Glomerular visceral epithelial cell (primary cell): ENCODE measurements around the gene TLCD3A.
"Not testable (repeated sequence)": the region's sequence is repeated elsewhere in the genome, so short reads cannot be mapped to it uniquely, and the experiment has no call there.

ENCODE experiments used
- DNase-seq: peaks from one replicate; pipeline ENCODE4 v3.0.0-alpha.2; 2016; ENCODE audit errors: extremely low spot score

TLCD3A gene

DNA sequence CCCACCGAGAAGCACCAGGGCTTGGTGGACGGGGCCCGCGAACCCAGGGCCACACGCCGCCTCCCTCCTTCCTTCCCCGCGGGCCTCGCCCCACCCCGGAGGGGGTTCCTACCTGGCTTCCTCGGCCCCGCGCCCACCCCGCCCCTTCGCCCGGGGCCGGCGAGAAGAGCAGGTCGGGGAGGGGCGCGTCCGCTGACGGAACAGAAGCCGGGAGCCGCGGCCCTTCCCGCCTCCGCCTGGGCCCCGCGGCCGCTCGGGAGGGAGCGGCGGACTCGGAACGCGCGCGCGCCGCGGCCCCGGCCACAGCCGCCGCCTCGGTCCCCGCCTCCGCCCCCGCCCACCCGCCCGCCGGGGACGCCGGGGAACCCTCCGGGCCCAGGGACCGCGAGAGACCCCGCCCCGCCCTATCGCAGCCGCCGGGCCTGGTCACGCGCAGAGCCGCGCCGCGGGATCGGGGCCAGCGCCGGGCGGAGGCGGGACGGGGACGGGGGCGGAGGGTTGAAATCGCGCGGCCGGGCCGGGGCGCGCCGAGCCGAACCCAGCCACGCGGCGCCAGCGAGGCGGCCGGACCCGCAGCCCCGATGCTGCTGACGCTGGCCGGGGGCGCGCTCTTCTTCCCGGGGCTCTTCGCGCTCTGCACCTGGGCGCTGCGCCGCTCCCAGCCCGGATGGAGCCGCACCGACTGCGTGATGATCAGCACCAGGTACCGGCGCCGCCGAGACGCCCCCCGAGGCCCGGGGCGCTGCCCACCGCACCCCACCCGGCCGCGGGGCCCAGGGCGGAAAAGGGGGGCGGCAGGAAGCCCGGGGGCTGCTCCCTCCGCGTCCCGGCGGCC, at the start of gene TLCD3A:
Gene TLCD3A, plus strand, starts transcription at position 530 of the 835 bp plus-strand sequence. Its CDS starts 52 bp downstream, at position 582.
- DNase-seq = peak; percentile 73

DNA sequence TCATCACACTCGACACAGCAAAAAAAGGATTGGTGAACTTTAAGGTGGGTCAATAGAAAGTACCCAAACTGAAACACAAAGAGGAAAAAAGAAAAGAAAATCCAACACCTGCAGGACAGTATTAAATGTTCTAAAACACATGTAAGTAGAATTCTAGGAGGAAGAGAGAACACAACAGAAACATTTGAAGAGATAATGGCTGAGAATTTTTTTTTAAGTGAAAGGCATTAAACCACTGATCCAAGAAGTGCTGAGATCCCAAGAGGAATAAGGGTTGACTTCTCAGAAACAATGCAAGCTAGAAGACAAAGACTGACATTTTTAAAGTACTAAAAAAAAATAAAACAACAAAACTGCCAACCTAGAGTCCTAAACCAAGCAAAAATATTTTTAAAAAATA, 49.4 kb upstream of the TLCD3A start:
- no peak for DNase-seq

DNA sequence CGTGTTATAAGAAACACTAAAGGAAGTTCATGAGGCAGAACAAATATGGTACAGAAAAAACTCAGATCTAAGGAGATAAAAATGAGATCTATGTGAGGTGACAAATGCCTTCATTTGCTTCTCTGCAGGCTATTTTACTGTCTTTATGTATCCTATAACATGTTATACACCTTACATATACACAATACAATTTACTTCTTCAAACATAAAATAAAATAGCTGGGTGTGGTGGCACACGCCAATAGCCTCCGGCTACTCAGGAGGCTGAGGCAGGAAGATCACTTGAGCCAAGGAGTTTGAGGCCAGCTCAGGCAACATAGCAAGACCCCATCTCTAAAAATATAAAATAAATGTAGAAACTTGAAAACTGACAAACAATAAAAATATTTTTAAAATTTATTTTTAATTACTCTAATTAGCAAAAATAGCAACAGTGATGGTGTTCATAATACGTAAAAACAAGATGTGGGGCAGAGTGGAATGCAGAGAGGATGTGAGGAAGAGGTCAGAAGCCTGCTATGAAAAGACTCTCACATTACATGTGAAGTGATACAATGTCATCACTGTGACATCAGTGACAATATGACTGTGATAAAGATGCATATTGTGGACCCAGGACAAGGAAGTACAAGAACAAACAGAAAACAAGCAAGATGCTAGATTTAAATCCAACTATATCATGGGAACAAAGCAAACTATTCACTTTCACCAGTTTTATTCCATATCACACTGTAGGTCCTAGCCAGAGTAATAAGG, 48.7 kb upstream of the TLCD3A start:
- no peak for DNase-seq

DNA sequence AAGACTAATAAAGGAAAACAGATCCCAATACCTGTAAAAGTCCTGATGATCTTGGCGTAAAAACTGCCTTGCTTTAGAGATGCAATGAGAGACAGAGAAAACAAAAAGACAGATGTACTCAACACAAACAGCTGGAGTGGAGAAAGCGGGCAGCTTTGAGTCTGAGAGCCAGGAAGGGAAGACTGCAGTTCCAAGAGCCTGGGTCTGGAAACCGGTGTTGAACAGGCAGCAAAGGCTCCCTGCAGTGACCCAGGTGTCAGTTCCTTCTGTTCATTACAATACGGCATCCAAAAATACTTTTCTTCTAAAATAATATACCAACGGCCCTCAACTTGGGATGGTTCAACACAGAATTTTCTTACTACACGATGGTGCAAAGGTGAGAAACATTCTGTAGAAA, 47.4 kb upstream of the TLCD3A start:
- DNase-seq = no peak

DNA sequence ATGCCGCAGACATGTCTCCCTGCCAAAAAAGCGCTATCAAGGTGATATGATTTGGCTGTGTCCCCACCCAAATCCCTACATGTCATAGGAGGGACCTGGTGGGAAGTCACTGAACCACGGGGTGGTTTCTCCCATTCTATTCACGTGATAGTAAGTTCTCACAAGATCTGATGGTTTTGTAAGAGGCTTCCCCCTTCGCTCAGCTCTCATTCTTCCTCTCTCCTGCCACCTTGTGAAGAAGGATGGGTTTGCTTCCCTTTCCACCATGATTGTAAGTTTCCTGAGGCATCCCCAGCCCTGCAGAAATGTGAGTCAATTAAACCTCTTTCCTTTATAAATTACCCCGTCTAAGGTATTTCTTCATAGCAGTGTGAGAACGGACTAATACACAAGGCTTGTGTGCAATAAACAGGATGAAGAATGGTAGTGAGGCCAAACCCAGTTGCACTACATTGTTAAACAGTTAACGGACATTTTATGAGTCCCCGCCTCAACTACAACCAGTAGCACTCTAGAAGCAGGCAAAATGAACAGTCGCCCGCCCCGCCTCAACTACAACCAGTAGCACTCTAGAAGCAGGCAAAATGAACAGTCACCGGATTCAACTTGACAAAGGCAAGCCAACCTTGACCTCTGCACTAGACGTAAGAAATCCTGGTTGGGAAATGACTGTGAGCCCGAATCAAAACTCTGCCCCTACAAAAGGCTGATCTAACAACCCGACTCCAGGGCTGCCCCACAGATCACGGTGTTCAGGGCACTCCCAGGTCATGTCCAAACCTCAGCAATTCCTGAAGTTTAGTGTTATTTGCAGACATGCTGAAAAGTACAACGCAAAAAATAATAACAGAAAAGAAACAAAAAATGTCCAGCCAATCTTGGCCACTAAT, 44.1 kb upstream of the TLCD3A start:
- peak; percentile 11 for DNase-seq

DNA sequence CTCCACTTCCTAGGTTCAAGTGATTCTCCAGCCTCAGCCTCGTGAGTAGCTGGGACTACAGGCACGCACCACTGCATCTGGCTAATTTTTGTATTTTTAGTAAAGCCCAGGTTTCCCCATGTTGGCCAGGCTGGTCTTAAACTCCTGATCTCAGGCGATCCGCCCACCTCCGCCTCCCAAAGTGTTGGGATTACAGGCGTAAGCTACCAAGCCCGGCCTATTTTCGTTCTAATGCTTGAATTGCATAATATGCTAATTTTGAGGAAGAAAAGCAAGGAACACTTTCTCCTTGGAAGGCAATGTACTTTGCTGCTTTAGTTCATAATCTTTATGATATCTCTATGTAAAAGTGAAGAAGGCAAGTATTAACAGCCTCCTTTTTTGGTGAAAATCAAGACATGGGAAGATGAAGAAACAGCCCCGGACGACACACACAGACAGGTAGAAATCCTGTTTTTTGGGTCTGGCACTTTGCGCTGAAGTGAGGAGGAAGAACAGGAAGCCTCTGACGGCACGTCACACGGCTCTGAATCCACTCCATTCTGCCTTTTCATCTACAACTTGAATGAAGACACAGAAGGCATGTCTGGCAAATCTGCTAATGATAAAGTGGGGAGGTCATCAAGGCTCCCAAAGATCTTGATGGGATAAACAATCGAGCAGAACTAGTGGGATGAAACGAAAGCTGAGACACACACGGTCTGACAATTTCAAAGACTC, 42.7 kb upstream of the TLCD3A start:
- no peak for DNase-seq

DNA sequence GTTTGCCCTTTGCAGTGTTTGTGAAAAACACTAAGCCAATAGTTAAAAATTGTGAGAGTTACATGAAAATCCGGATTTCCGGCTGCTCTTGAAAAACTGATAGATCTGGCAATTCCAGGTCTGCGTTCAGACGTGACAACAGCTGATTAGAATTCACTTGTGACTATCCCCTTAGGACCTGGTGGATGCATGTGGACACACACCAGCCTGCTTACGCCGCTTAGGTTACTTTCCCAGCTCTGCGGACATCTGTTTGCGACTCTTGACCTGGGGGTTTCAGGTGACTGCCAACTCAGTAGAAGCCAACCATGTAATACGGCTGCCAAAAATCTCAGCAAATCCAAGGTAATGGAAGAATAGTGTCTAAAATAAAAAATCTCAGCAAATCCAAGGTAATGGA, 42.0 kb upstream of the TLCD3A start:
- no peak for DNase-seq

DNA sequence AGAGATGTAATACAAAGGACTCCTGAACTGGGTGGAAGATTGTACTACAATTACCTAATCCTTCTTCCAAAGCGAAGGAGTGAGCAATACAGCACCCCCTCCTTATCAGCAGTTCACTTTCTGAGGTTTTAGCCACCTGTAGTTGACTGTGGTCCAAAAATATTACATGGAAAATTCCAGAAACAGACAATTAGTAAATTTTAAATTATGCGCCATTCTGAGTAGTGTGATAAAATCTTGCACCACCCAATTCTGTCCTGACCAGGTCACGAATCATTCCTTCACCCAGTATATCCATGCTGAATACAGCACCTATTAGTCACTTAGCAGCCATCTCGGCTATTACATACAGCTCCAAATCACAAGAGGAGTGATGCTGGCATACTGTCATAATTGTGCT, 41.0 kb upstream of the TLCD3A start:
- DNase-seq = peak; percentile 62

DNA sequence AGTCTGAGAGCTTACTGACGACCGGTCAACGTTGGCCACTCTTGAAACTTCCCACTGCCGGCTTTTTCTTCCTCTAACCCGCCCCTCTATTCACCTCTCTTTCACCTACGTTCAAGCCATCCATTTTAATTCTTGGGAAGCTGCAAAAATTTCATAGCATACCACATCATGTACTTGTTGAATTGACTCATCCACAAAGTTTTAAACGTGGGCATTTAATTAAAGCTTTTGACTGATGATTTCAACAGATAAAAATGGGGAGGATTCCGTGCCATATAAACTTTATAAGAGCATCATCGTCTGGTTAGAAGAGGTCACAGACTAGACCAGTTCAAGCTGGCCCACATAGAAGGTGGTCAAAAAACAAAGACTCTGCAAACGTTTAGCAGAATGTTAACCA, 40.3 kb upstream of the TLCD3A start:
- peak; percentile 61 for DNase-seq

DNA sequence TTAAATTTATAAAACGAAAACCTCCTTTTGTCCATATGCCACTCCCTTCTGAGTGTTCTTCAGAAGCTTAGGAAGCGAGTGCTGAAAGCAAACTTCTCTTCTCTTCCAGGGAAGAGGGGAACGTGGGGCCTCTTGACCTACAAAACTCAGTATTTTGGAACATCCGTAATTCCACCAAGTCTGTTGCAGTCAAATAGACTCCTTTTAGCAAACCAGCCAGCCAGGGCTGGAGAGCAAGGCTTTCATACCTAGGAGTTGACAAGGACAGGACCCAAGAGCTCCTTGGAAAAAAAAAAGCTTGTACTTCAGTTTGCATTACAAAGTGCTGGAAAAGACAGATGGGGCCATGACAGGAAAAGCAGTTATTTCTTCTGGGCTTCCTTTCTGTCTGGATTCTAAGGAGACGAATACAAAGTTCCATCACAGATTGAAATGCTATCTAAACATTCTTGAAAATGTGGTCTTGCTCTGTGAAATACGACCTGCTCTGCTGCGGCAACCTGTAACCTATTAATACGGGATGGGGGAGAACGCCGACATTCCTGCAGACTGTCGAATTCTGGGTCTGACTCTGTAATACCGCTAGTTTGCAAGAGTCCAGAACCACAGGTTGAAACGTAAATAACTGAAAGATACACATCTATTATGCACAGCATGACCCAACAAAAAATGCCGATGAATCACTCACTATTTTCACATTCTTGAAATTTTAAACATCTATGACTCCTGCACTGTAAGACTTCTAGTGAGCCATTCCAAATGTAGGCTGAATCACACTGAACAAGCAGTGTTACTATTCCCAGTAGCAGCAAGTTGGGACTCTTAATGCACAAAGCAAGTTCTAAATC, 38.4 kb upstream of the TLCD3A start:
- peak; percentile 95 for DNase-seq

DNA sequence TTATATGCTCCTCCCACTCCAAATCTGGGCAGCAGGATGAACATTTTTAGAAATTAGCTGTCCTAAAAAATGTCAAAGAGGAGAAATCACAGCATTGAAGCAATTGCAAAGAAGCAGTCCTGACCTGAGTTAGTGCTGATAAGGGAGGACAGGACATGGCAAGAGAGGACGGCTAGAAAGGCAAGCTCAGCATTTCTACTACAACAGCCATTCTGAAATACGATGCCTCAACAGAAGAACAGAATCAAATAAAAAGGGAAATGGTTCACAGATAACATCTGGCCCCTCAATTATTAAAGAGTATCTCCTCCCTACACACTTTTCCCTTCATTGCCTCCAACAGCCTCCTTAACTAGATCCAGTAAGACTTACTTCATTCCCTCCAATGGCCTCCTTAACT, 36.0 kb upstream of the TLCD3A start:
- no peak for DNase-seq

DNA sequence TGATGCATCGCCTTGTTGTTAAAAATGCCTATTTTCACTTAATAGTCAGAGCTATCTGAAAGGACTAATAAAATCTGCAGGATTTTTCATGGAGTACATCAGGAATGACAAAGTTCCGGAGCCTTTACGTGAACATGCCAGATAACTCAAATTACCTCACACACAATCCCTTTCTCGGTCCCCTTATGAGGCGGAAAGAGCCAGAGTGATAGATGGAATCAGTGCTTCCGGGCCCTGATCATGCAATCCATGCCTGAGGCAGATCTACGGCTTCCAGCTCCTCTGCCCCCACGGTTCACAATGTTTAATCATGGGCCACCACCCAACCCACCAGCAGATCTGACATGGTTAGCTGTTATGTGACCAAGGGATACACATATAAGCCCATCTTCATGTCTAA, 34.7 kb upstream of the TLCD3A start:
- DNase-seq = no peak

DNA sequence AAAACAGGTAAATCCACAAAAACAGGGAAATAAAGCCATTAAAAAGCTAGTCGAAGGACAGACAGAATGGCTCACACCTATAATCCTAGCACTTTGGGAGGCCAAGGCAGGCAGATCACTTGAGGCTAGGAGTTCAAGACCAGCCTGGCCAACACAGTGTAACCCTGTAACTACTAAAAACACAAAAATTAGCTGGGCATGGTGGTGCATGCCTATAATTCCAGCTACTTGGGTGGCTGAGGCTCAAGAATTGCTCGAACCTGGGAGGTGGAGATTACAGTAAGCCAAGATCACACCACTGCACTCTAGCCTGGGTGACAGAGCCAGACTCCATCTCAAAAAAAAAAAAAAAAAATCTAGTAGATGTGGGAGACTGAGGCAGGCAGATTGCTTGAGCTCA, 34.3 kb upstream of the TLCD3A start:
- DNase-seq = not testable (repeated sequence)

DNA sequence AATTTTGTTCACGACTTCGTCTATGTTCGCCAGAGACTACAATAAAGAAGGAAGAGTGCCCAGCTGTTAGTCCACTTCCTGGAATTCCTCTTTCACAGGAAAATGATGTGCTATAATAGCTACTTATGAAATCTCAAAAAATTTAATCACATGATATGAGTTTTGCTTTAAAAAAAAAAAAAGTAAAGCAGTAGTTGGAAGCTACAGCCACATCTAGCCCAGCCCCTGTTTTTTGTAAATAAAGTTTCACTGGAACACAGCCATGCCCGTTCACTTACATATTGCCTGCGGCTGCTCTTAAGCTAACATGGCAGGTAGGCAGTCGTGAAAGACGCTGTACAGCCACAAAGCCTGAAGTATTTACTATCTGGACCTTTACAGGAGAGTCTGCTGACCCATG, 33.1 kb upstream of the TLCD3A start:
- no peak for DNase-seq

DNA sequence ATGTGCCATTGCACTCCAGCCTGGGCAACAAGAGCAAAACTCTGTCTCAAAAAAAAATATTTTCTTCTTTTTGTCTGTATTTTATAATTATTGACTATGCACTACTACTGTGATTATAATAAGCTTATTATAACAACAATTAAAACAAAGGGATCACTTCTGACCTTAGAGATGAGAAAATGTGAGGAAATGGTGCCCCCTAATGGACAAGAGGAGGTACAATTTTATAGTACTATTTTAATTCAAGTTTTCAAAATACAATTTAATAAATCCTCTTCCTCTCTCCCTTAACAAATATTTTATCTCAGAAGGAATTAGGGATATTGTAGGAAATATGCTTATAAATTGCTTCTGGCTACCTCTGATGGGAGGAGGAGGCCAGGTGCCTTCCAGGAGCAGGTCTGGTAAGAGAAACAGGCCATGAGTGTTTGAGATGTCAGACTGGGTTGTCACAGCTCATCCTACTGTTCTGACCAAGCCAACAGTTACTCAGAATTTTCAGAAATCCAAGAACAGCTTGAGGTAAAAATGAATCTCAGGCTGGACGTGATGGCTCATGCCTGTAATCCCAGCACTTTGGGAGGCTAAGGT, 31.8 kb upstream of the TLCD3A start:
- peak; percentile 47 for DNase-seq

DNA sequence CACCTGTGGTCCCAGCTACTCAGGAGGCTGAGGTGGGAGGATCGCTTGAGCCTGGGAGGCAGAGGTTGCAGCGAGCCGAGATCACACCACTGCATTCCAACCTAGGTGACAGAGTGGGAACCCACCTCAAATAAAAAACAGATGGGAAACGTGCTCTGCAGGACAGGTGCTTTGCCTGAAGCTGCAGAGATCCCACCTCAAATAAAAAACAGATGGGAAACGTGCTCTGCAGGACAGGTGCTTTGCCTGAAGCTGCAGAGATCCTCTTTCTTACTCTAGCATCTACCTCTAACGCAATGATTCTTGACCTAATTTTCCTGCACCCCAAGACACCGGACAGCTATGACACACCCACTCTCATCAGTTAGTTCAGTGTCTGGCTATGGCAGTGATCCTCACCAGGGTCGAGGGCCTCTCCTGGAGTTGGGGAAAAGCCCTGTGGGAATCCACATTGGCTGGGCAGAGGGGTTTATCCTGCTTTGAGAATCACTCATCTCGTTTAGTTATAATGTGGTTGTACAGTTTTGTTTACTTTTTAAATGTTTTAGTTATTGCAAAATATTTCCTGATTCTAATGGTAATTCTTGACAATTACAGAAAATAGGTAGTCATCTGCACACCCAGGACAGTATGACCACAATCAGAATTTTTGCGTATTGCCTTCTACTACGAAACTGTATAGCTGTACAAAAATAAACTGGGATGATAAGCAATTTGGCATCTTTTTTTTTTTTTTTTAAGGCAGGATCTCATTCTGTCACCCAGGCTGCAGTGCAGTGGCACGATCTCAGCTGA, 29.1 kb upstream of the TLCD3A start:
- no peak for DNase-seq

DNA sequence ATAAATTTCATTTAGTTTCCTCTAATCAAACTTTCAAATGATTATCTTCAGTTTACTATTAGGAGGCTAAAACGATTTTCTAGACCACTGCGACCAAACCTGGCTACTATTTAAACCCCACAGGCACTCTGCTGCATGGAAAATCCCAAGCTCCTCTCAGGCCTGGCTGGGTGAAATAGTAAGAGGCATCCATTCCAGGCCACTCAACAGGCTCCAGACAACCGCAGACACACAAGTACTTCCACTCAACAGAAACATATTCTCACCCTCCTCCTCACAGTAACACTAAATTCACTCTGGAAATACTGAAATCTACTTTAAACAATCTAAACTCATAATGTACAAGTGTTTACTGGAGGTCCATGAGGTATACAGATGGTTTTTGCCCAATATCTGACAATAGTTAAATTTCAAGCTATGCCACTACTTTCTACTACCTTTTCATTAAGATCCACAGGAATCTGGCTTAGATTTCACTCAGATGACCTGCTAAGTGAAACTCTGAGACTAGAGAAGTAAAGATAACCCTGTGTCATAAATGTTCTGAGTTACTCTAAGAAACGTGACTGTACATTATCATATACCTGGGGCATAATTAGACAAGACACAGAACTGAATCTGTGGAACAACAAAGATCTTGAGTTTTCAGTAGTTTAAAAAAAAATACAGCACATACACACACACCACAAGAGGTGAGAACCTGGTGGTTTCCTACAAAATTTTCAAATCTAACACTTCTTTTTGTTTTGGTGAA, 28.1 kb upstream of the TLCD3A start:
- no peak for DNase-seq

DNA sequence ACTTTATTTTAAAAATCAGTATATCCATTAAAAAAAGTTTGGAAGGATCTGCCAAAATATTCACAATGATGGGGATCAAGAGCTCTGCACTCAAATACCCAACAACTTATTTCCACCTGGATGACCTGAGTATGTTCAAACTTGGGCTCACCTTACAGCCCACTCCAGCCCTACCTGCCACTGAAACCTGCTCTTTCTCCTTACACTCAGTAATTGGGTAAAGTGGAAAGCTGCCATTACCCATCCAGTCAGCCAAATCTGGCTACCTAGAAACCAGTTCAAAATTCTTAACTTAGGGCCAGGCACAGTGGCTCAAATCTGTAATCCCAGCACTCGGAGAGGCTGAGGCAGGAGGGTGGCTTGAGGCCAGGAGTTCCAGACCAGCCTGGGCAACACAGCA, 27.4 kb upstream of the TLCD3A start:
- no peak for DNase-seq

DNA sequence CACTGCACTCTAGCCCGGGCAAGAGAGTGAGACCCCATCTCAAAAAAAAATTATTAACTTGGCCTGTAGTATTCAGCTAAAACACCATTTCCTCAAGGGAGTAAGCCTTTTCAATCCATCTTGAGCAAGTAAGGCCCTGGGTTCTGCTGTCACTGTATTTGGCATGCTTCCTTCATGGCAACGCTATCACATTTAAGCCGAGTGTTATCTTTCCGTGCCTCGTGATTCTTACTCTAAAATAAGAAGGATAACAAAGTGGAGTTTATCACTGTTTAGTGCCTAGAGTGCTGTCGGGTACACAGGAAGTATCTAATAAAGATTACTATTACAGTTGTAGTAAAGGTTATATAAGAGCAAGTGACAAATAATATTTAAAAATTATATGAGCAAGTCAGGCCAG, 26.5 kb upstream of the TLCD3A start:
- DNase-seq = no peak
